Measurements from ENCODE around the gene VEPH1. TPM values are rescaled to one million over a fixed set of nuclear protein-coding genes. Genes with fewer than 3 reads are reported as not detected.
"Not testable (repeated sequence)": the region's sequence is repeated elsewhere in the genome, so short reads cannot be mapped to it uniquely, and the experiment has no call there.

Gene VEPH1
- total and polyA plus RNA-seq, 2 donors (not counting 1 experiment from before 2014, with no cell fraction given) = not detected

DNA sequence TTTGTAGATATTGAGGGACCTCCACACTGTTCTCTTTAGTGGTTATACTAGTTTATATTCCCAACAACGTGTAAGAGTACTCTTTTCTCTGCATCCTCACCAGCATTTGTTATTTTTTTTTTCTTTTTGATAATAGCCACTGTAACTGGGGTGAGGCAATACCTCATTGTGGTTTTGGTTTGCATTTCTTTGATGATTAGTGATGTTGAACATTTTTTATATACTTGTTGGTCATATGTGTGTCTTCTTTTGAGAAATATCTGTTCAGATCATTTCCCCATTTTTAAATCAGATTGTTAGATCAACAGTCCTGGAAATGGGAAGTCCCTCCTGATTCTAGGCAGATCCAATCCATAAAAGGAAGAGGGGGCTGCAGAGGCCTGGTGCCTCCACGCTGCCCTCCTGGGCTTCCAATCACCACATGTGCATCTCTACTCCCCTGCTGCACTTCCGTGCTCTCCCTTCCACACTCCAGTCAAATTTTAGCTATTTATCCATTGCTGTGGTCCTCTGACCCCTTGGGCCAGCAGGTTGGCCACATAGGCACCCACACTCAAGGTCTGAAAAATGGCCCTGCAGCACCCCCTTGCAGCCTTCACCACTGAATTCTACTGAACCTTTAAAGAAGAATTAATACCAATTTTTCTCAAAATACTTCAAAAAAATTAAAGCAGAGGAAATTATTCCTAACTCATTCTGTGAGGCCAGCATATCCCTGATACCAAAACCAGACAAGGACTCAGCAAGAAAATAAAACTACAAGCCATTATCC lies 154.7 kb downstream of the VEPH1 start:
- ATAC-seq (ENCODE audit: low read depth); H3K4me2 ChIP-seq (replicated peaks; ENCODE audit: low read depth, low read length, poor library complexity, severe bottlenecking); H3K4me3 Mint-ChIP-seq; intact Hi-C loops (cut with micrococcal nuclease); H3K27ac ChIP-seq (ENCODE audit: low read length in 2 of 2); H3K9ac ChIP-seq (ENCODE audit: low read length); DNase-seq; H3K4me1 Mint-ChIP-seq; H2AFZ ChIP-seq (ENCODE audit: insufficient read depth, low read depth, low read length, poor library complexity, severe bottlenecking); POLR2A ChIA-PET; H3K79me2 ChIP-seq (ENCODE audit: control insufficient read depth, insufficient read depth, low read length); H3K9me3 Mint-ChIP-seq (ENCODE audit: insufficient read depth); H3K36me3 ChIP-seq (replicated peaks in 1 of 2; ENCODE audit: control extremely low read depth in 1 of 2, control insufficient read depth in 1 of 2, extremely low read depth in 1 of 2, insufficient read depth in 2 of 2, low read length in 1 of 2); H3K27me3 Mint-ChIP-seq; H3K27ac Mint-ChIP-seq; CTCF ChIA-PET; H3K27me3 ChIP-seq (replicated peaks in 1 of 4; ENCODE audit: control extremely low read depth in 1 of 4, control insufficient read depth in 3 of 4, insufficient read depth in 4 of 4, low read length in 3 of 4); H3K4me1 ChIP-seq (ENCODE audit: control insufficient read depth in 2 of 2, insufficient read depth in 2 of 2, low read length in 2 of 2); H4K20me1 ChIP-seq (ENCODE audit: control insufficient read depth, insufficient read depth, low read length, poor library complexity, severe bottlenecking); H3K4me3 ChIP-seq (ENCODE audit: control extremely low read depth in 1 of 5, extremely low read depth in 1 of 5, insufficient read depth in 1 of 5, low read depth in 2 of 5, low read length in 4 of 5): not testable (repeated sequence)
- peaks cover 0 to 14% (median 0%) of the 10 kb centered on the region in 3 donors for H3K9me3 ChIP-seq (ENCODE audit: control extremely low read depth in 1 of 3, control insufficient read depth in 2 of 3, insufficient read depth in 1 of 3, low read length in 2 of 3)
- 83% methylated on average over 2 of the region's 3 CpGs for WGBS (ENCODE audit: insufficient coverage)

DNA sequence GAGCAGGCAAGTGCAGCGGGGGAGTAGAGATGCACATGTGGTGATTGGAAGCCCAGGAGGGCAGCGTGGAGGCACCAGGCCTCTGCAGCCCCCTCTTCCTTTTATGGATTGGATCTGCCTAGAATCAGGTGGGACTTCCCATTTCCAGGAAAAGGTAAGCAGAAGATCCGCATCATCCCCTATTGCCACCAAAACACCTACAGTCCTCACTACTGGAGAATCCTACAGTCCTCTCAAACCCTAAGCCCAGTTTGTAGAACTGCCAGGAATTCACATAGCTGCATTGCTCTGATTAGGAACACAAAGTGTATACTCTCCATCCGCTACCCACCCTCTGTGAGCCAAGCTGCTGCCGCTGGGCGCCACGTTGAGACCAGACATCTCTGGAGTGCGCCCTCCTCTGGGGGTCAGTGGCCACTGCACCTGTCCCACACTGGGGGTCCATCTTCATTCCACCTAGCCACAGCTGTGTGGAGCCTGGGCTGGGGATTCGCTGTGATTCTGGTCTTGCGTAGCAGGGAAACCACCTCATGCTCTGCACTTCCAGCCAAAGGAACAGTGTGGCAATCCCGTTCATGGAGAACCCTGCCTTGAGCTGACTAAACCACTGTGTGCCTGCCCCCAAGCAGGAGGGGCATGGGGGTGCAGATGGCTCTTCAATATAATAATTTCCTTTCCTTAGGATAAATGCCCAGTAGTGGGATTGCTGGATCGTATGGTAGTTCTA lies 155.5 kb downstream of the VEPH1 start:
- Mint-ChIP-seq H3K9me3 (ENCODE audit: insufficient read depth) (peaks cover 7% of the 10 kb centered on the region), H3K4me1 (no peaks in the 10 kb centered on the region), H3K4me3 (no peak overlapping the region), H3K27ac (no peak overlapping the region), H3K27me3 (peaks cover 3% of the 10 kb centered on the region)
- Histone ChIP-seq H3K79me2 (ENCODE audit: control insufficient read depth, insufficient read depth, low read length) (no peaks in the 10 kb centered on the region), H4K20me1 (ENCODE audit: control insufficient read depth, insufficient read depth, low read length, poor library complexity, severe bottlenecking) (no peaks in the 10 kb centered on the region), H3K9me3 (ENCODE audit: control extremely low read depth in 1 of 3, control insufficient read depth in 2 of 3, insufficient read depth in 1 of 3, low read length in 2 of 3) (peaks cover 0 to 14% (median 0%) of the 10 kb centered on the region in 3 donors), H3K4me3 (ENCODE audit: control extremely low read depth in 1 of 5, extremely low read depth in 1 of 5, insufficient read depth in 1 of 5, low read depth in 2 of 5, low read length in 4 of 5) (no peak overlapping the region), H3K4me1 (ENCODE audit: control insufficient read depth in 2 of 2, insufficient read depth in 2 of 2, low read length in 2 of 2) (no peaks in the 10 kb centered on the region), H3K4me2 (replicated peaks; ENCODE audit: low read depth, low read length, poor library complexity, severe bottlenecking) (no peak overlapping the region), H2AFZ (ENCODE audit: insufficient read depth, low read depth, low read length, poor library complexity, severe bottlenecking) (no peak overlapping the region), H3K27me3 (replicated peaks in 1 of 4; ENCODE audit: control extremely low read depth in 1 of 4, control insufficient read depth in 3 of 4, insufficient read depth in 4 of 4, low read length in 3 of 4) (no peaks in the 10 kb centered on the region), H3K36me3 (replicated peaks in 1 of 2; ENCODE audit: control extremely low read depth in 1 of 2, control insufficient read depth in 1 of 2, extremely low read depth in 1 of 2, insufficient read depth in 2 of 2, low read length in 1 of 2) (no peaks in the 10 kb centered on the region), H3K9ac (ENCODE audit: low read length) (no peak overlapping the region), H3K27ac (ENCODE audit: low read length in 2 of 2) (no peak overlapping the region)
- CTCF ChIA-PET = no interaction called here
- ATAC-seq (ENCODE audit: low read depth) = no peak
- no peak for DNase-seq
- POLR2A ChIA-PET = no interaction called here
- intact Hi-C loops (cut with micrococcal nuclease) = no loop called here
- 93% methylated on average over 9 of the region's 12 CpGs for WGBS (ENCODE audit: insufficient coverage)
- TF ChIP-seq, protein P1, sequence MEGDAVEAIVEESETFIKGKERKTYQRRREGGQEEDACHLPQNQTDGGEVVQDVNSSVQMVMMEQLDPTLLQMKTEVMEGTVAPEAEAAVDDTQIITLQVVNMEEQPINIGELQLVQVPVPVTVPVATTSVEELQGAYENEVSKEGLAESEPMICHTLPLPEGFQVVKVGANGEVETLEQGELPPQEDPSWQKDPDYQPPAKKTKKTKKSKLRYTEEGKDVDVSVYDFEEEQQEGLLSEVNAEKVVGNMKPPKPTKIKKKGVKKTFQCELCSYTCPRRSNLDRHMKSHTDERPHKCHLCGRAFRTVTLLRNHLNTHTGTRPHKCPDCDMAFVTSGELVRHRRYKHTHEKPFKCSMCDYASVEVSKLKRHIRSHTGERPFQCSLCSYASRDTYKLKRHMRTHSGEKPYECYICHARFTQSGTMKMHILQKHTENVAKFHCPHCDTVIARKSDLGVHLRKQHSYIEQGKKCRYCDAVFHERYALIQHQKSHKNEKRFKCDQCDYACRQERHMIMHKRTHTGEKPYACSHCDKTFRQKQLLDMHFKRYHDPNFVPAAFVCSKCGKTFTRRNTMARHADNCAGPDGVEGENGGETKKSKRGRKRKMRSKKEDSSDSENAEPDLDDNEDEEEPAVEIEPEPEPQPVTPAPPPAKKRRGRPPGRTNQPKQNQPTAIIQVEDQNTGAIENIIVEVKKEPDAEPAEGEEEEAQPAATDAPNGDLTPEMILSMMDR (IDR thresholded peaks at IDR 0.05) = no peak
- TF ChIP-seq EZH2 (IDR thresholded peaks at IDR 0.05; ENCODE audit: borderline replicate concordance, insufficient read depth, low read depth, low read length, poor library complexity, severe bottlenecking) = no peak

All from B cell (primary cell).